Measurements from ENCODE around the gene ALG6.
"Not testable (repeated sequence)": the region's sequence is repeated elsewhere in the genome, so short reads cannot be mapped to it uniquely, and the experiment has no call there.

The ALG6 gene

DNA sequence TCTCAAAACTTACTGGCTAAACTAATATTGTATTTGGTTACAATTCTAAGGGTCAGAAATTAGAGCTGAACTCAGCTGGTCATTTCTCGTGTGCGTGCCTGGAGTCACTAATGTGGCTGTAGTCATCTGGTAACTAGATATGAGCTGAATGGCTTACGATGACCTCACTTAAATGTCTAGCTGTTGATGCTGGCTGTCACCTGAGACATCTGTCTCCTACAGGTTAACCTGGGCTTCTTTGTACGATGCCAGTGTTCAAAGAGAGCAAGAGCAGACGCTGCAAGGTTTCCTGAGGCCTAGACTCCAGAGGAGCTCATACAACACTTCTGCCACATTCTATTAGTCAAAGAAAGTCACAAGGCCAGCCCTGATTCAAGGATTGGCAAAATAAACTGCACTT, 17.1 kb upstream of the ALG6 start:
- Histone ChIP-seq H3K9me3 (no peaks in the 10 kb centered on the region), H3K27me3 (peaks cover 12% of the 10 kb centered on the region), H3K4me1 (no peaks in the 10 kb centered on the region), H3K36me3 (no peaks in the 10 kb centered on the region), H3K4me3 (ENCODE audit: low read depth, low read length) (no peak overlapping the region)
- DNase-seq: no peak
- TF ChIP-seq, protein P1, sequence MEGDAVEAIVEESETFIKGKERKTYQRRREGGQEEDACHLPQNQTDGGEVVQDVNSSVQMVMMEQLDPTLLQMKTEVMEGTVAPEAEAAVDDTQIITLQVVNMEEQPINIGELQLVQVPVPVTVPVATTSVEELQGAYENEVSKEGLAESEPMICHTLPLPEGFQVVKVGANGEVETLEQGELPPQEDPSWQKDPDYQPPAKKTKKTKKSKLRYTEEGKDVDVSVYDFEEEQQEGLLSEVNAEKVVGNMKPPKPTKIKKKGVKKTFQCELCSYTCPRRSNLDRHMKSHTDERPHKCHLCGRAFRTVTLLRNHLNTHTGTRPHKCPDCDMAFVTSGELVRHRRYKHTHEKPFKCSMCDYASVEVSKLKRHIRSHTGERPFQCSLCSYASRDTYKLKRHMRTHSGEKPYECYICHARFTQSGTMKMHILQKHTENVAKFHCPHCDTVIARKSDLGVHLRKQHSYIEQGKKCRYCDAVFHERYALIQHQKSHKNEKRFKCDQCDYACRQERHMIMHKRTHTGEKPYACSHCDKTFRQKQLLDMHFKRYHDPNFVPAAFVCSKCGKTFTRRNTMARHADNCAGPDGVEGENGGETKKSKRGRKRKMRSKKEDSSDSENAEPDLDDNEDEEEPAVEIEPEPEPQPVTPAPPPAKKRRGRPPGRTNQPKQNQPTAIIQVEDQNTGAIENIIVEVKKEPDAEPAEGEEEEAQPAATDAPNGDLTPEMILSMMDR (IDR thresholded peaks at IDR 0.05; ENCODE audit: low read depth, low read length): no peak

DNA sequence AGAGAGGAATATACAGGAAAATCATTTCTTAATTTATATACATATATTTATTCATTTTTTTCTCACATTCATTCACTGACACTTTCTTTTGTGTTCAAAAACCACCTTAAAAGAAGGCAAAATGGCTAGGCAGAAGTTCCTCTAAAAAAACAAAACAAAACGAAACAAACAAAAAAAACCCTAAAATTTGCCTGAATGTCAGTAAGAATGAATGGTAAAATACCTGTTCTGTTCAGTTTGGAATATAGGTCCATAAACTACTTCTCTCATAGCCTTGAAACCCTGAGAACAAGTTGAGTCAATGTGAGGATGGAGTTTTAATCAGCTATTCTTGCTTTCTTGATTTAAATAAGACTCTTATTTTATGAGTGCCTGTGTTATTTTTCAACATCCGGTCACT, 14.7 kb upstream of the ALG6 start:
- H3K27me3 ChIP-seq: peaks cover 4% of the 10 kb centered on the region
- no peaks in the 10 kb centered on the region for H3K4me1 ChIP-seq
- H3K36me3 ChIP-seq: no peaks in the 10 kb centered on the region
- DNase-seq: no peak
- no peaks in the 10 kb centered on the region for H3K9me3 ChIP-seq
- no peak overlapping the region for H3K4me3 ChIP-seq (ENCODE audit: low read depth, low read length)
- TF ChIP-seq, protein P1 (IDR thresholded peaks at IDR 0.05; ENCODE audit: low read depth, low read length): no peak

DNA sequence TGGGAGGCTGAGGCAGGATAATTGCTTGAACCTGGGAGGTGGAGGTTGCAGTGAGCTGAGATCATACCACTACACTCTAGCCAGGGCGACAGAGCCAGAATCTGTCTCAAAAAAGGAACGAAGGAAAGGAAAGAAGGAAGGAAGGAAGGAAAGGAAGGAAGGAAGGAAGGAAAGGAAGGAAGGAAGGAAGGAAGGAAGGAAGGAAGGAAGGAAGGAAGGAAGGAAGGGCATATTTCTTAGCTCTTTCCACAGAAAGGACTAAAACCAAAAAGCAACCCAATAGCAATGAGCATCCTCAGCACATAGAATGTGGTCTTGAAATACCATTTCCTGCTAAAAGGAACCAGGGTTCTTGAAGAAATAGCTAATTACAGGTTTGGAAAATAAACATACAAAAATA, 11.2 kb upstream of the ALG6 start:
- not testable (repeated sequence) for DNase-seq; H3K27me3 ChIP-seq; H3K4me3 ChIP-seq (ENCODE audit: low read depth, low read length); H3K4me1 ChIP-seq; H3K9me3 ChIP-seq; H3K36me3 ChIP-seq

DNA sequence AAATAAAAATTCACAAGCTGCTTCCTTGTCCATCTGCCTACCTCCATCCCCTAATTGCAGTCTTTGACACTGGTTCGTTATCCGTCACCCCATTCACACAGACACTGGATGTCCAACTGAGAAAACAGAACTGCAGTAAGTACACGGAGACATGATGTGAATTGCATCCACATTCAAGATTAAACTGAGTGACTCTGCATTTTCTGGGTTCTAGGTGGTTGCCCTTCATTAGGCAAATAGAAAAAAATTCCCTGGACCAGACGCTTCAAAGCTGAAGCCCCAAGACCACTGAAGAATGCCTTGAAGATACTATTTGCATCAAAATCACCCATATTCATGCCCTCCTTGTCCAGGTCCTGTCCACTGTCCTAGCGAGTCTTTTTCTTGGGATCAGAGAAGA, 7.9 kb upstream of the ALG6 start:
- no peaks in the 10 kb centered on the region for H3K9me3 ChIP-seq
- no peaks in the 10 kb centered on the region for H3K36me3 ChIP-seq
- TF ChIP-seq, protein P1 (IDR thresholded peaks at IDR 0.05; ENCODE audit: low read depth, low read length): no peak
- H3K27me3 ChIP-seq: no peaks in the 10 kb centered on the region; the same call in 1 of the 2 replicates
- H3K4me3 ChIP-seq (ENCODE audit: low read depth, low read length): no peak overlapping the region
- no peaks in the 10 kb centered on the region for H3K4me1 ChIP-seq
- DNase-seq: no peak

DNA sequence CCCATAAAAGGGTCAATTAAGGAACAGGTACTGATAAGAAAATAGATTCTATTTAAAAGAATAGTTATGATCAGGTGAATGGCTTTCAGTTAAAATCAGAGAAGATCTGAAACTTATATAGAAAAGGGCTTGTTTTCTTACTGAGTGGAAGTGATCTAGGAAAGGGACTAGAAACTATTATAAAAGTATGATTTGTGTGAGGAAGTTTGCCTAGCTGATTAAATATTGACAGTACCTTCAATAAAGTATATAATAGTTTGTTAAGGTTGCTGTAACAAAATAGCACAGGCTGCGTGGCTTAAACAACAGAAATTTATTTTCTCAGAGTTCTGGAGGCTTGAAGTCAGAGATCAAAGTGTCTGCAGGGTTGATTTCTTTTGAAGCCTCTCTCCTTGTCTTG, 5.4 kb upstream of the ALG6 start:
- H3K4me1 ChIP-seq: no peaks in the 10 kb centered on the region
- TF ChIP-seq, protein P1 (IDR thresholded peaks at IDR 0.05; ENCODE audit: low read depth, low read length): no peak
- DNase-seq: no peak
- no peaks in the 10 kb centered on the region for H3K36me3 ChIP-seq
- no peaks in the 10 kb centered on the region for H3K27me3 ChIP-seq
- no peaks in the 10 kb centered on the region for H3K9me3 ChIP-seq
- H3K4me3 ChIP-seq (ENCODE audit: low read depth, low read length): no peak overlapping the region

DNA sequence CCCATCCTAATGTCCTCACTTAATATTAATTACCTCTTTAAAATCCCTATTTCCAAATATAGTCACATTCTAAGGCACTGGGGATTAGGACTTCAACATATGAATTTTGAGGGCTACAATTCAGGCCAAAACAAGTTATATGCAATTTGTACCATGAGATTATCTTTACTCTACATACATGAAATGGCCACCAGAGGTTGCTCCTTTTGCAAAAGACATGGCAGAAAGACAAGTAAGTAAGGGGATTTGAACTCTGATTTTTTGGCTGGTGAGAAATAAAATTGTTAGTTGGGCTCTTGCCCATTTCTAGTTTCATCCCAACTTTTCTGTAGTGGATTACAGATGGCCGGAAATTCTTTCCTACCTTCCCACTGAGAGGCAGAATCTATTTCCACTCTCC, 4.8 kb upstream of the ALG6 start:
- H3K4me3 ChIP-seq (ENCODE audit: low read depth, low read length): no peak overlapping the region
- TF ChIP-seq, protein P1 (IDR thresholded peaks at IDR 0.05; ENCODE audit: low read depth, low read length): no peak
- no peaks in the 10 kb centered on the region for H3K36me3 ChIP-seq
- DNase-seq: no peak
- no peaks in the 10 kb centered on the region for H3K9me3 ChIP-seq
- no peaks in the 10 kb centered on the region for H3K4me1 ChIP-seq
- H3K27me3 ChIP-seq: no peaks in the 10 kb centered on the region

DNA sequence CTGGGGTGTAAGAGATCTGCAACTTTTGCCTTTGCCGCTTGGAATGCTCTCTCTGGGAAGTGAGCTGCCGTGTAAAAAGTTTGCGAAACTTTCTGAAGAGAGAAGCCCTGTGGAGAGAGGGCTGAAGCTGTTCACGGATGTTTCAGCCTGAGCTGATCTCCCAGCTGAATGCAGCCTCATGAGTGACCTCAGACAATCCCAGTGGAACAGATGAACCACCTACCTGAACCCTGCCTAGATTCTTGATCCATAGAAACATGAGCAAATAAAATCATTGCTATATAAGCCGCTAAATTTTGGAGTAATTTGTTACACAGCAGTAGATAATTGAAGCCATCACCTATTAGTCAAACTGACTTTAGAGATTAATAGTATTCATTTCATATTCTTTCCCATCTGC, 4.4 kb upstream of the ALG6 start:
- DNase-seq: no peak
- no peak overlapping the region for H3K4me3 ChIP-seq (ENCODE audit: low read depth, low read length)
- H3K4me1 ChIP-seq: no peaks in the 10 kb centered on the region
- no peaks in the 10 kb centered on the region for H3K27me3 ChIP-seq
- H3K9me3 ChIP-seq: no peaks in the 10 kb centered on the region
- H3K36me3 ChIP-seq: no peaks in the 10 kb centered on the region
- TF ChIP-seq, protein P1 (IDR thresholded peaks at IDR 0.05; ENCODE audit: low read depth, low read length): no peak

Data from BE2C (cell line).